HCT116 (cell line): ENCODE results near the gene MLKL. TPM values are rescaled to one million over a fixed set of nuclear protein-coding genes. Genes with fewer than 3 reads are reported as not detected.
A peak's percentile ranks its signal among the peaks of the same experiment; 100 is the strongest.

Experiments
- ATAC-seq: fragments of 200-7000 bp; cut with Tn5 transposase; 2 replicates; pipeline ENCODE4 v1.9.1; 2020; ENCODE audit warnings: mild to moderate bottlenecking, moderate library complexity
- BruUV-seq: library from RNA; stranded (reverse); fragments of 400-500 nt; replicated peaks from 2 replicates; lab custom pipeline; 2021; lab: Mats Ljungman, UMichigan
- CTCF ChIA-PET: fragments of 300-600 bp; sonication (Branson Sonifier 250); formaldehyde crosslinking; loops from one replicate; lab custom pipeline; 2021; ENCODE audit warnings: antibody characterized with exemption; lab: Charles Lee
- POLR2A ChIA-PET: fragments of 300-600, 350-600 bp; sonication (Branson Sonifier 250); formaldehyde crosslinking; loops from one replicate; lab custom pipeline; 2021; ENCODE audit warnings: antibody characterized with exemption; lab: Charles Lee
- RAD21 ChIA-PET, 2 experiments: fragments of 300-600 bp; sonication (Branson Sonifier 250); formaldehyde crosslinking; loops; one replicate each; lab custom pipeline; 2023; ENCODE audit warnings: low total read pairs in 2 of 2; ENCODE audit not compliant: uncharacterized antibody in 2 of 2, unreplicated experiment in 2 of 2, low non-redundant PET in 1 of 2; lab: Charles Lee
- DNase-seq: peaks from one replicate; pipeline ENCODE4 v3.0.0-alpha.2; 2010; ENCODE audit warnings: low read depth, low spot score
- H2AFZ ChIP-seq: fragments of 200-600 bp; shearing (Covaris generic), sonication (generic); 2 replicates; pipeline ENCODE4 v1.6.1; 2017; ENCODE audit warnings: low read depth, mixed run types, mixed read lengths, antibody characterized with exemption, low read length; ENCODE audit not compliant: poor library complexity, severe bottlenecking
- H3K27ac ChIP-seq: 2 replicates; pipeline ENCODE4 v1.5.1; 2012; ENCODE audit warnings: low read depth, low read length
- H3K27me3 ChIP-seq: fragments of 200-600 bp; sonication (generic); 2 replicates; pipeline ENCODE4 v1.6.1; 2016; ENCODE audit warnings: mixed run types, low read length, mixed read lengths; ENCODE audit not compliant: insufficient read depth
- H3K36me3 ChIP-seq, 2 experiments: fragments of 200-500 bp in 1 of 2; fragments of 200-600 bp in 1 of 2; sonication (Bioruptor generic) in 1 of 2; sonication (generic) in 1 of 2; 2 replicates each; pipeline versions ENCODE4 v1.5.1 to v1.6.1; 2014 to 2016; ENCODE audit warnings: low read length in 2 of 2, inconsistent platforms in 1 of 2, mixed read lengths in 1 of 2, mixed run types in 1 of 2; ENCODE audit not compliant: insufficient read depth in 2 of 2, control insufficient read depth in 1 of 2
- H3K4me1 ChIP-seq, 2 experiments: fragments of 200-600 bp in 1 of 2; sonication (generic) in 1 of 2; 2 replicates each; pipeline versions ENCODE4 v1.5.1 to v1.6.1; 2012 to 2017; ENCODE audit warnings: low read length in 2 of 2, inconsistent platforms in 1 of 2, mild to moderate bottlenecking in 1 of 2, mixed read lengths in 1 of 2, mixed run types in 1 of 2, moderate library complexity in 1 of 2; ENCODE audit not compliant: insufficient read depth in 2 of 2, control insufficient read depth in 1 of 2
- H3K4me2 ChIP-seq: fragments of 200-600 bp; sonication (generic); 2 replicates; pipeline ENCODE4 v1.6.1; 2017; ENCODE audit warnings: mixed run types, low read length, mixed read lengths
- H3K4me3 ChIP-seq, 2 experiments: fragments of 200-600 bp in 1 of 2; sonication (generic) in 1 of 2; replicated peaks in 1 of 2; 2 replicates each; pipeline ENCODE4 v1.5.1; 2011 to 2016; ENCODE audit warnings: low read length in 2 of 2, control low read depth in 1 of 2, low read depth in 1 of 2, mild to moderate bottlenecking in 1 of 2, mixed read lengths in 1 of 2, mixed run types in 1 of 2
- H3K79me2 ChIP-seq: fragments of 200-600 bp; sonication (generic); 2 replicates; pipeline ENCODE4 v1.6.1; 2017; ENCODE audit warnings: mild to moderate bottlenecking, mixed run types, low read length, moderate library complexity, mixed read lengths; ENCODE audit not compliant: insufficient read depth
- H3K9ac ChIP-seq: fragments of 200-600 bp; sonication (generic); 2 replicates; pipeline ENCODE4 v1.6.1; 2016; ENCODE audit warnings: low read length, mixed read lengths
- H3K9me2 ChIP-seq: fragments of 200-600 bp; sonication (generic), shearing (Covaris generic); 2 replicates; pipeline ENCODE4 v1.6.1; 2017; ENCODE audit warnings: mixed run types, mild to moderate bottlenecking, moderate library complexity; ENCODE audit not compliant: insufficient read depth
- H3K9me3 ChIP-seq, 2 experiments: fragments of 200-500 bp in 1 of 2; fragments of 200-600 bp in 1 of 2; sonication (Bioruptor generic) in 1 of 2; sonication (generic) in 1 of 2; 2 replicates each; pipeline ENCODE4 v1.6.1; 2014 to 2017; ENCODE audit warnings: low read length in 2 of 2, mixed read lengths in 2 of 2, inconsistent platforms in 1 of 2, low read depth in 1 of 2, mild to moderate bottlenecking in 1 of 2, mixed run types in 1 of 2, moderate library complexity in 1 of 2; ENCODE audit not compliant: control insufficient read depth in 1 of 2, insufficient read depth in 1 of 2
- H4K20me1 ChIP-seq: fragments of 200-600 bp; sonication (generic), shearing (Covaris generic); 2 replicates; pipeline ENCODE4 v1.6.1; 2017; ENCODE audit warnings: mixed run types, mild to moderate bottlenecking, moderate library complexity; ENCODE audit not compliant: insufficient read depth
- ATF3 ChIP-seq: IDR thresholded peaks from 2 replicates; pipeline ENCODE4 v1.6.1; 2012
- ELF1 ChIP-seq: IDR thresholded peaks from 2 replicates; pipeline ENCODE4 v1.6.1; 2012; ENCODE audit warnings: low read depth, borderline replicate concordance
- EZH2 ChIP-seq: fragments of 200-600 bp; sonication (generic); IDR thresholded peaks from 2 replicates; pipeline ENCODE4 v1.6.1; 2017; ENCODE audit warnings: antibody characterized with exemption, mixed run types
- FOSL1 ChIP-seq: IDR thresholded peaks from 2 replicates; pipeline ENCODE4 v1.6.1; 2012; ENCODE audit warnings: low read depth
- JUND ChIP-seq: IDR thresholded peaks from 2 replicates; pipeline ENCODE4 v1.6.1; 2012
- POLR2A ChIP-seq: IDR thresholded peaks from 2 replicates; pipeline ENCODE4 v1.7.0; 2011; ENCODE audit warnings: borderline replicate concordance; ENCODE audit not compliant: insufficient read depth, insufficient read length; ENCODE audit errors: extremely low read depth
- POLR2AphosphoS5 ChIP-seq: IDR thresholded peaks from 2 replicates; pipeline ENCODE4 v1.6.1; 2011; ENCODE audit warnings: mild to moderate bottlenecking, low read depth, low read length, moderate library complexity
- RAD21 ChIP-seq: IDR thresholded peaks from 2 replicates; pipeline ENCODE4 v1.6.1; 2012; ENCODE audit warnings: low read depth, mild to moderate bottlenecking
- SIN3A ChIP-seq: IDR thresholded peaks from 2 replicates; pipeline ENCODE4 v1.6.1; 2012; ENCODE audit warnings: low read depth
- SP1 ChIP-seq: IDR thresholded peaks from 2 replicates; pipeline ENCODE4 v1.6.1; 2012; ENCODE audit warnings: low read depth
- SRF ChIP-seq: IDR thresholded peaks from 2 replicates; pipeline ENCODE4 v1.6.1; 2012; ENCODE audit warnings: low read depth
- TCF7L2 ChIP-seq: IDR thresholded peaks from 2 replicates; pipeline ENCODE4 v1.7.0; 2011; ENCODE audit warnings: borderline replicate concordance, inconsistent platforms; ENCODE audit not compliant: insufficient read depth, insufficient read length; ENCODE audit errors: extremely low read depth
- YY1 ChIP-seq: IDR thresholded peaks from 2 replicates; pipeline ENCODE4 v1.6.1; 2011; ENCODE audit warnings: low read length, low read depth, moderate library complexity, mild to moderate bottlenecking; ENCODE audit not compliant: insufficient replicate concordance; ENCODE audit errors: extremely low read depth
- ZFX ChIP-seq: fragments of 450-650 bp; IDR thresholded peaks from 2 replicates; pipeline ENCODE4 v1.6.1; 2017
- ZNF274 ChIP-seq: fragments of 200-500 bp; sonication (Bioruptor generic); IDR thresholded peaks from 2 replicates; pipeline ENCODE4 v1.6.1; 2014; ENCODE audit warnings: mild to moderate bottlenecking, low read depth, low read length, inconsistent platforms
- intact Hi-C: fragments of 100-400 bp; cut with micrococcal nuclease; formaldehyde crosslinking; loops from 2 replicates; pipeline ENCODE4 v1.10.0; 2022
- total RNA-seq: library from RNA; stranded (reverse); gene quantifications from one replicate; pipeline ENCODE4 v1.2.1, GENCODE V29; 2021; ENCODE audit not compliant: unreplicated experiment
- TF ChIP-seq, protein P1 (sequence below), 3 experiments: fragments of 200-600 bp in 1 of 3; sonication (generic) in 1 of 3; IDR thresholded peaks in 2 of 3; conservative IDR thresholded peaks in 1 of 3; 2 replicates each; pipeline ENCODE4 v1.5.1; 2012 to 2017; ENCODE audit warnings: low read depth in 2 of 3, low read length in 2 of 3, antibody characterized with exemption in 1 of 3, borderline replicate concordance in 1 of 3, control low read depth in 1 of 3, mild to moderate bottlenecking in 1 of 3, mixed read lengths in 1 of 3, mixed run types in 1 of 3, moderate library complexity in 1 of 3; ENCODE audit not compliant: insufficient read depth in 1 of 3
- TF ChIP-seq, protein P2 (sequence below): IDR thresholded peaks from 2 replicates; pipeline ENCODE4 v1.6.1; 2012
- TF ChIP-seq, protein P3 (sequence below): IDR thresholded peaks from 2 replicates; pipeline ENCODE4 v1.6.1; 2011; ENCODE audit warnings: mild to moderate bottlenecking, low read length, moderate library complexity; ENCODE audit not compliant: insufficient replicate concordance; ENCODE audit errors: extremely low read depth

Gene MLKL
- total RNA-seq, 1 experiment from 2014 or later: 8.3 TPM

DNA sequence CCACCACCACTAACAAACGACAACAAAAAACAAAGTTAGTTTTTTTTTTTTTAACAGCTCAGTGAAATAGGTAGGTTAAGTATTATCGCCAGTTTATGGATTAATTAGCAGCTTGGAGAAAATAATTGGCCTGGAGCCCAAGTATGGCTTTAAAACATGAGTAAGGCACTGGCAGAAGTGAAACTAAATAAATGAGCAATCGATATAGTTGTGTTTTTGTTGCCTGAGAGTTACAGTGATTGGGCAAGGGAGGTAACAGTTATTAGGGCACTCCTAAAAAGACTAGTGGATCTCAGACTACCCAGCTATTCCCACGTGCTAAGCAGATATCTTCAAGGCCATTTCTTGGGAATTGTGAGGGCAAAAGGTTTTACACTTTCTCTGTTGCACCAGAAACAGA is 2.4 kb downstream of the MLKL start (continued):
- TF ChIP-seq, protein P1, sequence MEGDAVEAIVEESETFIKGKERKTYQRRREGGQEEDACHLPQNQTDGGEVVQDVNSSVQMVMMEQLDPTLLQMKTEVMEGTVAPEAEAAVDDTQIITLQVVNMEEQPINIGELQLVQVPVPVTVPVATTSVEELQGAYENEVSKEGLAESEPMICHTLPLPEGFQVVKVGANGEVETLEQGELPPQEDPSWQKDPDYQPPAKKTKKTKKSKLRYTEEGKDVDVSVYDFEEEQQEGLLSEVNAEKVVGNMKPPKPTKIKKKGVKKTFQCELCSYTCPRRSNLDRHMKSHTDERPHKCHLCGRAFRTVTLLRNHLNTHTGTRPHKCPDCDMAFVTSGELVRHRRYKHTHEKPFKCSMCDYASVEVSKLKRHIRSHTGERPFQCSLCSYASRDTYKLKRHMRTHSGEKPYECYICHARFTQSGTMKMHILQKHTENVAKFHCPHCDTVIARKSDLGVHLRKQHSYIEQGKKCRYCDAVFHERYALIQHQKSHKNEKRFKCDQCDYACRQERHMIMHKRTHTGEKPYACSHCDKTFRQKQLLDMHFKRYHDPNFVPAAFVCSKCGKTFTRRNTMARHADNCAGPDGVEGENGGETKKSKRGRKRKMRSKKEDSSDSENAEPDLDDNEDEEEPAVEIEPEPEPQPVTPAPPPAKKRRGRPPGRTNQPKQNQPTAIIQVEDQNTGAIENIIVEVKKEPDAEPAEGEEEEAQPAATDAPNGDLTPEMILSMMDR (IDR thresholded peaks at IDR 0.05 in 2 of 3, conservative IDR thresholded peaks at IDR 0.05 in 1 of 3; ENCODE audit: borderline replicate concordance in 1 of 3, insufficient read depth in 1 of 3, low read depth in 2 of 3, low read length in 2 of 3): no peak

- intact Hi-C loops: no loop called here
- ChIA-PET CTCF (interaction anchor here (1.5 kb wide), 1 partner anchor 167 kb away, joined by 4 read pairs; no protein-coding TSS in a partner anchor), RAD21 (interaction anchor here in 1 of 2 experiments (0.5 kb wide), 1 partner anchor 172 kb away, joined by 4 read pairs; no protein-coding TSS in a partner anchor), POLR2A (interaction anchor here (1.4 kb wide), 1 partner anchor 29 kb away, joined by 5 read pairs; the partner anchor contains the start of gene RFWD3)
- Histone ChIP-seq H3K4me2 (peak overlapping the region; percentile 78), H3K9ac (peak overlapping the region; percentile 27), H3K4me1 (peaks cover 0 to 14% of the 10 kb centered on the region in 2 experiments; a peak in 2 of 4 replicates), H3K4me3 (peak overlapping the region; percentile 36 to 53), H4K20me1 (no peaks in the 10 kb centered on the region), H3K9me2 (no peaks in the 10 kb centered on the region), H3K79me2 (no peaks in the 10 kb centered on the region; the same call in 1 of the 2 replicates), H3K9me3 (no peaks in the 10 kb centered on the region), H3K36me3 (peaks cover 0 to 12% of the 10 kb centered on the region in 2 experiments; a peak in 1 of 4 replicates), H2AFZ (peak overlapping the region; percentile 13), H3K27ac (no peak overlapping the region), H3K27me3 (no peaks in the 10 kb centered on the region)
- ATAC-seq (peak; percentile 90), DNase-seq (peak; percentile 88)
- TSS peak; percentile 98 for BruUV-seq
- TF ChIP-seq YY1: peak; percentile 52
- TF ChIP-seq ATF3: no peak
- peak; percentile 93 for TF ChIP-seq SP1
- no peak for TF ChIP-seq SIN3A
- TF ChIP-seq ZNF274: no peak
- TF ChIP-seq EZH2: no peak
- no peak for TF ChIP-seq JUND
- TF ChIP-seq, protein P2, sequence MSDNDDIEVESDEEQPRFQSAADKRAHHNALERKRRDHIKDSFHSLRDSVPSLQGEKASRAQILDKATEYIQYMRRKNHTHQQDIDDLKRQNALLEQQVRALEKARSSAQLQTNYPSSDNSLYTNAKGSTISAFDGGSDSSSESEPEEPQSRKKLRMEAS: peak; percentile 65
- TF ChIP-seq POLR2AphosphoS5: peak; percentile 86
- no peak for TF ChIP-seq ZFX
- TF ChIP-seq POLR2A: peak; percentile 43
- TF ChIP-seq RAD21: no peak
- TF ChIP-seq, protein P3, sequence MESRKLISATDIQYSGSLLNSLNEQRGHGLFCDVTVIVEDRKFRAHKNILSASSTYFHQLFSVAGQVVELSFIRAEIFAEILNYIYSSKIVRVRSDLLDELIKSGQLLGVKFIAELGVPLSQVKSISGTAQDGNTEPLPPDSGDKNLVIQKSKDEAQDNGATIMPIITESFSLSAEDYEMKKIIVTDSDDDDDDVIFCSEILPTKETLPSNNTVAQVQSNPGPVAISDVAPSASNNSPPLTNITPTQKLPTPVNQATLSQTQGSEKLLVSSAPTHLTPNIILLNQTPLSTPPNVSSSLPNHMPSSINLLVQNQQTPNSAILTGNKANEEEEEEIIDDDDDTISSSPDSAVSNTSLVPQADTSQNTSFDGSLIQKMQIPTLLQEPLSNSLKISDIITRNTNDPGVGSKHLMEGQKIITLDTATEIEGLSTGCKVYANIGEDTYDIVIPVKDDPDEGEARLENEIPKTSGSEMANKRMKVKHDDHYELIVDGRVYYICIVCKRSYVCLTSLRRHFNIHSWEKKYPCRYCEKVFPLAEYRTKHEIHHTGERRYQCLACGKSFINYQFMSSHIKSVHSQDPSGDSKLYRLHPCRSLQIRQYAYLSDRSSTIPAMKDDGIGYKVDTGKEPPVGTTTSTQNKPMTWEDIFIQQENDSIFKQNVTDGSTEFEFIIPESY: no peak
- no peak for TF ChIP-seq TCF7L2
- no peak for TF ChIP-seq SRF
- TF ChIP-seq FOSL1: no peak
- TF ChIP-seq ELF1: no peak
Measured at GRCh38 chr16:74695450-74696422, 4.9 kb downstream of the MLKL start.
